ENCODE measurements around the gene ANKFY1. TPM values are rescaled to one million over a fixed set of nuclear protein-coding genes. Genes with fewer than 3 reads are reported as not detected.

Gene ANKFY1
- total RNA-seq, 1 experiment from 2014 or later, result 18.5 TPM

DNA sequence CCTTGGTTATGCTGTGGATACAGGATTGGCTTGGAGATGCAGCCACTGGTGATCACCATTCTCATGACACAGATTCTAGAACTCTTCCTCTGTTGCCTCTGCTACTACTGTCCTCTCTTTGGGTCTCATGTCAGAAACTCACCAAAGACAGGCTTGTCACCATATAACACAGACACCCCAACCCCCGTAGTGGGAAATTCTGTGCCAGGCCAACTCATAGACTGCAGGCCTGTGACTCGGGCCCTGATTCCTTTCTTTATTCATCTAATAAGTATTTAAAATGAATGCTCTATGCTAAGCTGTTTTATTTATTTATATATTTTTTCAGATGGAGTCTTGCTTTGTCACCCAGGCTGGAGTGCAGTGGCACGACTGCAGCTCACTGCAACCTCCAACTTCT lies 111.3 kb downstream of the ANKFY1 start:
- H3K36me3 ChIP-seq (ENCODE audit: low read depth, low read length), result no peaks in the 10 kb centered on the region
- ATAC-seq (peak; percentile 35; the same call in 1 of the 2 replicates), DNase-seq (peak; percentile 48)
- no peak overlapping the region for H3K9ac ChIP-seq (ENCODE audit: low read length)
- TF ChIP-seq EZH2 (IDR thresholded peaks at IDR 0.05; ENCODE audit: low read length, unreplicated experiment) (no peak), EZH2phosphoT487 (IDR thresholded peaks at IDR 0.05; ENCODE audit: borderline replicate concordance, low read length) (no peak)
- TF ChIP-seq, protein P1, sequence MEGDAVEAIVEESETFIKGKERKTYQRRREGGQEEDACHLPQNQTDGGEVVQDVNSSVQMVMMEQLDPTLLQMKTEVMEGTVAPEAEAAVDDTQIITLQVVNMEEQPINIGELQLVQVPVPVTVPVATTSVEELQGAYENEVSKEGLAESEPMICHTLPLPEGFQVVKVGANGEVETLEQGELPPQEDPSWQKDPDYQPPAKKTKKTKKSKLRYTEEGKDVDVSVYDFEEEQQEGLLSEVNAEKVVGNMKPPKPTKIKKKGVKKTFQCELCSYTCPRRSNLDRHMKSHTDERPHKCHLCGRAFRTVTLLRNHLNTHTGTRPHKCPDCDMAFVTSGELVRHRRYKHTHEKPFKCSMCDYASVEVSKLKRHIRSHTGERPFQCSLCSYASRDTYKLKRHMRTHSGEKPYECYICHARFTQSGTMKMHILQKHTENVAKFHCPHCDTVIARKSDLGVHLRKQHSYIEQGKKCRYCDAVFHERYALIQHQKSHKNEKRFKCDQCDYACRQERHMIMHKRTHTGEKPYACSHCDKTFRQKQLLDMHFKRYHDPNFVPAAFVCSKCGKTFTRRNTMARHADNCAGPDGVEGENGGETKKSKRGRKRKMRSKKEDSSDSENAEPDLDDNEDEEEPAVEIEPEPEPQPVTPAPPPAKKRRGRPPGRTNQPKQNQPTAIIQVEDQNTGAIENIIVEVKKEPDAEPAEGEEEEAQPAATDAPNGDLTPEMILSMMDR (conservative IDR thresholded peaks at IDR 0.05; ENCODE audit: low read depth, low read length), result no peak
- no peak overlapping the region for H3K4me2 ChIP-seq (ENCODE audit: low read length)
- POLR2A ChIA-PET (ENCODE audit: unreplicated experiment), result no interaction called here
- no peak overlapping the region for H3K27ac ChIP-seq (ENCODE audit: low read length)
- H3K9me2 ChIP-seq (replicated peaks; ENCODE audit: low read length), result no peaks in the 10 kb centered on the region
- no TSS peak for BruUV-seq (replicated peaks)
- no peaks in the 10 kb centered on the region for H3K27me3 ChIP-seq (ENCODE audit: low read length)
- H3K4me1 ChIP-seq (ENCODE audit: insufficient read depth, low read length), result peaks cover 3% of the 10 kb centered on the region; the same call in 1 of the 2 replicates
- H2AFZ ChIP-seq (ENCODE audit: low read length), result no peak overlapping the region
- no peaks in the 10 kb centered on the region for H4K20me1 ChIP-seq (ENCODE audit: low read length)
- no peaks in the 10 kb centered on the region for H3K79me2 ChIP-seq (ENCODE audit: low read length)
- CTCF ChIA-PET, result interaction anchor here (0.6 kb wide), 1 partner anchor 47 kb away, joined by 4 read pairs; no protein-coding TSS in a partner anchor
- H3K4me3 ChIP-seq (ENCODE audit: low read length), result no peak overlapping the region
- no peaks in the 10 kb centered on the region for H3F3A ChIP-seq (ENCODE audit: low read length, unreplicated experiment)
- intact Hi-C loops (cut with micrococcal nuclease), result no loop called here
- no peaks in the 10 kb centered on the region for H3K9me3 ChIP-seq (ENCODE audit: low read length)

DNA sequence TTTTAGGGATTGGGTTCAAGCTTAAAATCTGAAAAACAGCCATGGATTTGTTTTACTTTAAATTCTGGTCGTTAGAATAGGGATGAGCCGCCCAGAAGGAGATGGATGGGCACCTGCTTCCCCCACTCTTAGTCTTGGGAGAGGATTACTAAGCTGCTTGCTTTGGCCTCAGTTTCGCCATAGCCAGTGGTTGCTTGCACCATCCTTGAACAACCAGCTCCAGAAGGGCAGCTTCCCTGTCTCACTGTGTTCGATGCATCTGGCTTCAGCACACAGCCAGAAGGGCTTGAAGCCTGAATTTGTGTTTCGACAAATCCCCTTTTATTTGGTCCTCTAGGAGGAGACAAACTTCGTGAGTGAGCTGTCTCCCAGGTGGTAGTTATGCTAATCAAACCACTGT lies 113.7 kb downstream of the ANKFY1 start:
- no peaks in the 10 kb centered on the region for H3K9me3 ChIP-seq (ENCODE audit: low read length)
- no peak for ATAC-seq
- intact Hi-C loops (cut with micrococcal nuclease), result no loop called here
- no peaks in the 10 kb centered on the region for H3K36me3 ChIP-seq (ENCODE audit: low read depth, low read length)
- ChIA-PET CTCF (no interaction called here), POLR2A (ENCODE audit: unreplicated experiment) (no interaction called here)
- no peak overlapping the region for H3K9ac ChIP-seq (ENCODE audit: low read length)
- peaks cover 3% of the 10 kb centered on the region; the same call in 1 of the 2 replicates for H3K4me1 ChIP-seq (ENCODE audit: insufficient read depth, low read length)
- H3K79me2 ChIP-seq (ENCODE audit: low read length), result no peaks in the 10 kb centered on the region
- H3K4me2 ChIP-seq (ENCODE audit: low read length), result no peak overlapping the region
- H3K27me3 ChIP-seq (ENCODE audit: low read length), result no peaks in the 10 kb centered on the region
- BruUV-seq (replicated peaks), result no TSS peak
- DNase-seq, result no peak
- no peak for TF ChIP-seq EZH2 (IDR thresholded peaks at IDR 0.05; ENCODE audit: low read length, unreplicated experiment)
- TF ChIP-seq, protein P1 (conservative IDR thresholded peaks at IDR 0.05; ENCODE audit: low read depth, low read length), result no peak
- no peak for TF ChIP-seq EZH2phosphoT487 (IDR thresholded peaks at IDR 0.05; ENCODE audit: borderline replicate concordance, low read length)
- no peak overlapping the region for H3K27ac ChIP-seq (ENCODE audit: low read length)
- H4K20me1 ChIP-seq (ENCODE audit: low read length), result no peaks in the 10 kb centered on the region
- H2AFZ ChIP-seq (ENCODE audit: low read length), result no peak overlapping the region
- H3F3A ChIP-seq (ENCODE audit: low read length, unreplicated experiment), result no peaks in the 10 kb centered on the region
- no peak overlapping the region for H3K4me3 ChIP-seq (ENCODE audit: low read length)
- H3K9me2 ChIP-seq (replicated peaks; ENCODE audit: low read length), result no peaks in the 10 kb centered on the region

DNA sequence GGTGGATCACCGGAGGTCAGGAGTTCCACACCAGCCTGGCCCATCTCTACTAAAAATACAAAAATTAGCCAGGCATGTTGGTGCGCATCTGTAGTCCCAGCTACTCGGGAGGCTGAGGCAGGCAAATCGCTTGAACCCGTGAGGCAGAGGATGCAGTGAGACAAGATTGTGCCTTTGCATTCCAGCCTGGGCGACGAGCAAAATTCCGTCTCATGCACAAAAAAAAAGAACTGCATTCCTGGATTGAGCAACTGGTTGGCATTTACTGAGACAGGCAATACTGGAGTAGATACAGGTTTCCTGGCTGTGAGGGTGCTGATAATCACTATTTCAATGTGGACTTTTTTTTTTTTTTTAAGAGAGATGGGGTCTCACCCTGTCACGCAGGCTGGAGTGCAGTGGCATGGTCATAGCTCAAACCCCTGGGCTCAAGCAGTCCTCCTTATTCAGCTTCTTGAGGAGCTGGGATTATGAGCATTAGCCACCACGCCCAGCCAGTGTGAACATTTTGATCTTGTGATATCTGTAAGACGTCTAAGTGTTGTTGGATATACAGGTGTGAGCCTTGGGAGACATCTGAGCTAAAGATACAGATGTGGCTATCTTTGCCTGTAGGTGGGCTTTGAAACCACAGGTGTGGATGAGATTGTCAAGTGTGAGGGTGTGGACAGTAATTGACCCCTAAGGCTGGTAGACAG lies 115.0 kb downstream of the ANKFY1 start:
- no TSS peak for BruUV-seq (replicated peaks)
- Histone ChIP-seq H3K9me3 (ENCODE audit: low read length) (no peaks in the 10 kb centered on the region), H3K4me2 (ENCODE audit: low read length) (no peak overlapping the region), H3K79me2 (ENCODE audit: low read length) (0 out of 2 replicates have a peak, but pooled peaks cover 3% of the 10 kb centered on the region), H3K4me1 (ENCODE audit: insufficient read depth, low read length) (peaks cover 9% of the 10 kb centered on the region; the same call in 1 of the 2 replicates), H3K27ac (ENCODE audit: low read length) (no peak overlapping the region), H3K4me3 (ENCODE audit: low read length) (no peak overlapping the region), H3K9ac (ENCODE audit: low read length) (no peak overlapping the region), H3F3A (ENCODE audit: low read length, unreplicated experiment) (no peaks in the 10 kb centered on the region), H2AFZ (ENCODE audit: low read length) (no peak overlapping the region), H3K36me3 (ENCODE audit: low read depth, low read length) (no peaks in the 10 kb centered on the region), H3K9me2 (replicated peaks; ENCODE audit: low read length) (no peaks in the 10 kb centered on the region), H4K20me1 (ENCODE audit: low read length) (no peaks in the 10 kb centered on the region), H3K27me3 (ENCODE audit: low read length) (no peaks in the 10 kb centered on the region)
- POLR2A ChIA-PET (ENCODE audit: unreplicated experiment), result no interaction called here
- TF ChIP-seq EZH2phosphoT487 (IDR thresholded peaks at IDR 0.05; ENCODE audit: borderline replicate concordance, low read length) (no peak), EZH2 (IDR thresholded peaks at IDR 0.05; ENCODE audit: low read length, unreplicated experiment) (no peak)
- TF ChIP-seq, protein P1 (conservative IDR thresholded peaks at IDR 0.05; ENCODE audit: low read depth, low read length), result no peak
- no peak for DNase-seq
- CTCF ChIA-PET, result no interaction called here
- intact Hi-C loops (cut with micrococcal nuclease), result no loop called here
- no peak for ATAC-seq

Measured in PC-3 (cell line).